H9 (cell line): ENCODE data around the gene GOLGA1. TPM values are rescaled to one million over a fixed set of nuclear protein-coding genes. Genes with fewer than 3 reads are reported as not detected.

Experiments
- DNase-seq: peaks from one replicate; pipeline ENCODE4 v3.0.0-alpha.2; 2017
- H2AFZ ChIP-seq: one replicate; pipeline ENCODE4 v1.6.1; 2013; ENCODE audit warnings: mild to moderate bottlenecking, low read length, control low read depth, moderate library complexity
- H2AK5ac ChIP-seq: 2 replicates; pipeline ENCODE4 v1.6.1; 2013; ENCODE audit warnings: low read length, control low read depth, mixed read lengths; ENCODE audit not compliant: insufficient read length
- H2BK120ac ChIP-seq: one replicate; pipeline ENCODE4 v1.6.1; 2013; ENCODE audit warnings: low read depth, mild to moderate bottlenecking, low read length, control low read depth, inconsistent platforms; ENCODE audit not compliant: poor library complexity, severe bottlenecking
- H2BK12ac ChIP-seq: 2 replicates; pipeline ENCODE4 v1.6.1; 2013; ENCODE audit warnings: low read length, control low read depth, mixed read lengths, low read depth; ENCODE audit not compliant: insufficient read length
- H2BK15ac ChIP-seq: 2 replicates; pipeline ENCODE4 v1.6.1; 2013; ENCODE audit warnings: low read depth, low read length, control low read depth
- H2BK20ac ChIP-seq: one replicate; pipeline ENCODE4 v1.6.1; 2013; ENCODE audit warnings: low read depth, mild to moderate bottlenecking, low read length, control low read depth, inconsistent platforms; ENCODE audit not compliant: poor library complexity, severe bottlenecking
- H2BK5ac ChIP-seq: 2 replicates; pipeline ENCODE4 v1.6.1; 2013; ENCODE audit warnings: low read length, control low read depth, mixed read lengths; ENCODE audit not compliant: insufficient read length
- H3K14ac ChIP-seq: 2 replicates; pipeline ENCODE4 v1.6.1; 2013; ENCODE audit warnings: low read length, control low read depth; ENCODE audit not compliant: insufficient read depth
- H3K18ac ChIP-seq: 2 replicates; pipeline ENCODE4 v1.6.1; 2013; ENCODE audit warnings: low read depth, mild to moderate bottlenecking, mixed read lengths, low read length, control low read depth; ENCODE audit not compliant: insufficient read length
- H3K23ac ChIP-seq: 2 replicates; pipeline ENCODE4 v1.6.1; 2013; ENCODE audit warnings: low read length, control low read depth, mixed read lengths, low read depth; ENCODE audit not compliant: insufficient read length
- H3K23me2 ChIP-seq: 2 replicates; pipeline ENCODE4 v1.6.1; 2013; ENCODE audit warnings: low read depth, mild to moderate bottlenecking, mixed read lengths, low read length, control low read depth; ENCODE audit not compliant: insufficient read length, poor library complexity, severe bottlenecking
- H3K27ac ChIP-seq: 2 replicates; pipeline ENCODE4 v1.5.1; 2013; ENCODE audit warnings: low read length, control low read depth, mixed read lengths, low read depth; ENCODE audit not compliant: insufficient read length
- H3K27me3 ChIP-seq: 2 replicates; pipeline ENCODE4 v1.6.1; 2013; ENCODE audit warnings: low read length, control low read depth, inconsistent platforms; ENCODE audit not compliant: insufficient read depth
- H3K4ac ChIP-seq: 2 replicates; pipeline ENCODE4 v1.6.1; 2013; ENCODE audit warnings: low read depth, mild to moderate bottlenecking, control low read depth, inconsistent platforms, low read length, moderate library complexity
- H3K4me1 ChIP-seq: 2 replicates; pipeline ENCODE4 v1.6.1; 2013; ENCODE audit warnings: low read length, control low read depth, inconsistent platforms; ENCODE audit not compliant: insufficient read depth
- H3K4me2 ChIP-seq: 2 replicates; pipeline ENCODE4 v1.6.1; 2013; ENCODE audit warnings: low read length, control low read depth, mixed read lengths; ENCODE audit not compliant: insufficient read length, insufficient read depth
- H3K56ac ChIP-seq: 2 replicates; pipeline ENCODE4 v1.6.1; 2013; ENCODE audit warnings: low read depth, mild to moderate bottlenecking, mixed read lengths, low read length, control low read depth; ENCODE audit not compliant: insufficient read length
- H3K79me1 ChIP-seq: 2 replicates; pipeline ENCODE4 v1.6.1; 2013; ENCODE audit warnings: low read depth, mild to moderate bottlenecking, moderate library complexity, low read length, control low read depth, inconsistent platforms; ENCODE audit not compliant: insufficient read depth, poor library complexity, severe bottlenecking
- H3K79me2 ChIP-seq: 2 replicates; pipeline ENCODE4 v1.6.1; 2013; ENCODE audit warnings: low read length, control low read depth, inconsistent platforms; ENCODE audit not compliant: insufficient read depth
- H3K9ac ChIP-seq: 2 replicates; pipeline ENCODE4 v1.6.1; 2013; ENCODE audit warnings: low read length, control low read depth, mixed read lengths; ENCODE audit not compliant: insufficient read length; ENCODE audit errors: extremely low read depth
- H3K9me3 ChIP-seq: one replicate; pipeline ENCODE4 v1.6.1; 2013; ENCODE audit warnings: low read depth, low read length, inconsistent platforms; ENCODE audit not compliant: control insufficient read depth
- H3T11ph ChIP-seq: one replicate; pipeline ENCODE4 v1.6.1; 2013; ENCODE audit warnings: mild to moderate bottlenecking, low read length, control low read depth, inconsistent platforms
- H4K20me1 ChIP-seq: one replicate; pipeline ENCODE4 v1.6.1; 2013; ENCODE audit not compliant: control insufficient read depth, insufficient read length, insufficient read depth
- H4K5ac ChIP-seq: 2 replicates; pipeline ENCODE4 v1.6.1; 2013; ENCODE audit warnings: low read depth, mild to moderate bottlenecking, mixed read lengths, low read length, control low read depth; ENCODE audit not compliant: insufficient read length
- H4K8ac ChIP-seq: replicated peaks from 2 replicates; pipeline ENCODE4 v1.6.1; 2013; ENCODE audit warnings: low read length, control low read depth, mixed read lengths, low read depth; ENCODE audit not compliant: insufficient read length
- H4K91ac ChIP-seq: 2 replicates; pipeline ENCODE4 v1.6.1; 2013; ENCODE audit warnings: low read depth, mild to moderate bottlenecking, moderate library complexity, mixed read lengths, low read length, control low read depth; ENCODE audit not compliant: insufficient read length
- H3K27ac Mint-ChIP-seq, 3 experiments: 2 replicates in 2 of 3; 3 replicates in 1 of 3; pipeline ENCODE4 v1.8.0; 2020 to 2021; ENCODE audit warnings: mixed read lengths in 3 of 3, mild to moderate bottlenecking in 1 of 3, moderate library complexity in 1 of 3
- H3K27me3 Mint-ChIP-seq: 2 replicates; pipeline ENCODE4 v1.8.0; 2021; ENCODE audit warnings: low read depth, mild to moderate bottlenecking, moderate library complexity, mixed read lengths
- H3K36me3 Mint-ChIP-seq, 3 experiments: 2 replicates in 2 of 3; 3 replicates in 1 of 3; pipeline ENCODE4 v1.8.0; 2020 to 2021; ENCODE audit warnings: low read depth in 3 of 3, mixed read lengths in 3 of 3; ENCODE audit not compliant: insufficient read depth in 1 of 3
- H3K4me1 Mint-ChIP-seq, 2 experiments: 2 replicates each; pipeline ENCODE4 v1.8.0; 2020; ENCODE audit warnings: mixed read lengths in 2 of 2
- H3K4me3 Mint-ChIP-seq, 2 experiments: 2 replicates in 1 of 2; 3 replicates in 1 of 2; pipeline ENCODE4 v1.8.0; 2020 to 2021; ENCODE audit warnings: mild to moderate bottlenecking in 2 of 2, mixed read lengths in 2 of 2, moderate library complexity in 1 of 2
- H3K9me3 Mint-ChIP-seq, 2 experiments: 2 replicates in 1 of 2; 3 replicates in 1 of 2; pipeline ENCODE4 v1.8.0; 2020; ENCODE audit warnings: mild to moderate bottlenecking in 2 of 2, mixed read lengths in 2 of 2, moderate library complexity in 1 of 2
- WGBS: extraction: QIAGEN DNeasy Blood & Tissue Kit; methylation state at CpG from one replicate; pipeline ENCODE4 v1.1.7; 2013; ENCODE audit warnings: missing lambda C conversion rate, low lambda C conversion rate, mixed read lengths; ENCODE audit not compliant: insufficient read length; ENCODE audit errors: extremely low coverage; 5-methylcytosine and 5-hydroxymethylcytosine counted together
- total RNA-seq: library from RNA; stranded (reverse); gene quantifications from 2 replicates; pipeline ENCODE4 v1.2.1, GENCODE V29; 2021
- TF ChIP-seq, protein P1 (sequence below): fragments of 200-600 bp; sonication (generic); conservative IDR thresholded peaks from 3 replicates; pipeline ENCODE4 v1.8.0; 2021; ENCODE audit warnings: antibody characterized with exemption, mild to moderate bottlenecking

Gene GOLGA1
- total RNA-seq, 1 experiment from 2014 or later: 7.6 TPM

DNA sequence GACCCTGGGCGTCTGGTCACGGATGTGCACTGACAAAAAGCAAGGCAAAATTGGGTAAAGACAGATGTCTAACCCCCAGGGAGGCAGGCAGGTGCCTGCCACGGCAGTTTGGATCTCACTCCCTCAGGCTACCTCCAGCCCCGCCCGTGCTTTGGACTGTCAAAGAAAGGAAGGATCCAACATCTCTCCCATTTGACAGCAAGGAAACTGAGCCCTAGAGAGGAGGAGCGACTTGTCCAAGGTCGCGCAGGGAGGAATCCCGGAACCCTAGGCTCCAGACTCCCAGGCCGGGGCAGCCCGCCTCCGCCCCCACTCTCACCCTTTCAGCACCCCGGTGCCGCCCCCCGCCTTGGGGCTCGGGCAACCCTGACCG, 376 bp downstream of the GOLGA1 start:
- DNase-seq: no peak
- Histone ChIP-seq H3T11ph (no peak overlapping the region), H3K9ac (peak overlapping the region; percentile 36), H4K91ac (no peak overlapping the region), H3K79me2 (no peaks in the 10 kb centered on the region), H4K8ac (no peak overlapping the region), H2BK15ac (no peak overlapping the region), H3K9me3 (no peaks in the 10 kb centered on the region), H3K27me3 (no peaks in the 10 kb centered on the region), H3K23me2 (peaks cover 8% of the 10 kb centered on the region), H2BK12ac (no peak overlapping the region), H2AK5ac (no peak overlapping the region), H2BK120ac (no peak overlapping the region), H2BK20ac (no peak overlapping the region), H2AFZ (peak overlapping the region; percentile 63), H3K18ac (no peak overlapping the region), H3K14ac (no peak overlapping the region), H3K4me1 (no peaks in the 10 kb centered on the region), H3K27ac (no peak overlapping the region), H3K4me2 (peak overlapping the region; percentile 71), H3K4ac (no peak overlapping the region), H3K56ac (no peak overlapping the region), H3K79me1 (no peaks in the 10 kb centered on the region), H3K23ac (no peak overlapping the region), H4K20me1 (no peaks in the 10 kb centered on the region), H2BK5ac (no peak overlapping the region), H4K5ac (no peak overlapping the region)
- no peaks in the 10 kb centered on the region; the same call in 1 of the 2 replicates for H3K27me3 Mint-ChIP-seq
- peak overlapping the region; percentile 67 to 95 (median 94); a peak in 6 of 7 replicates for H3K27ac Mint-ChIP-seq
- no peaks in the 10 kb centered on the region; a peak in 1 of 5 replicates for H3K9me3 Mint-ChIP-seq
- no CpG with 5 or more reads among the region's 17 CpGs for WGBS
- peaks cover 11 to 13% of the 10 kb centered on the region in 2 experiments for H3K4me1 Mint-ChIP-seq
- H3K36me3 Mint-ChIP-seq: peaks cover 0 to 2% (median 0%) of the 10 kb centered on the region in 3 experiments; a peak in 1 of 7 replicates
- peak overlapping the region; percentile 91 to 94 for H3K4me3 Mint-ChIP-seq
- TF ChIP-seq, protein P1, sequence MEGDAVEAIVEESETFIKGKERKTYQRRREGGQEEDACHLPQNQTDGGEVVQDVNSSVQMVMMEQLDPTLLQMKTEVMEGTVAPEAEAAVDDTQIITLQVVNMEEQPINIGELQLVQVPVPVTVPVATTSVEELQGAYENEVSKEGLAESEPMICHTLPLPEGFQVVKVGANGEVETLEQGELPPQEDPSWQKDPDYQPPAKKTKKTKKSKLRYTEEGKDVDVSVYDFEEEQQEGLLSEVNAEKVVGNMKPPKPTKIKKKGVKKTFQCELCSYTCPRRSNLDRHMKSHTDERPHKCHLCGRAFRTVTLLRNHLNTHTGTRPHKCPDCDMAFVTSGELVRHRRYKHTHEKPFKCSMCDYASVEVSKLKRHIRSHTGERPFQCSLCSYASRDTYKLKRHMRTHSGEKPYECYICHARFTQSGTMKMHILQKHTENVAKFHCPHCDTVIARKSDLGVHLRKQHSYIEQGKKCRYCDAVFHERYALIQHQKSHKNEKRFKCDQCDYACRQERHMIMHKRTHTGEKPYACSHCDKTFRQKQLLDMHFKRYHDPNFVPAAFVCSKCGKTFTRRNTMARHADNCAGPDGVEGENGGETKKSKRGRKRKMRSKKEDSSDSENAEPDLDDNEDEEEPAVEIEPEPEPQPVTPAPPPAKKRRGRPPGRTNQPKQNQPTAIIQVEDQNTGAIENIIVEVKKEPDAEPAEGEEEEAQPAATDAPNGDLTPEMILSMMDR: no peak
